GM06990 (cell line): ENCODE data around the gene CDIPT.

Source experiments
- DNase-seq: peaks from one replicate; pipeline ENCODE4 v3.0.0-alpha.2; 2011; ENCODE audit not compliant: insufficient read length; ENCODE audit errors: extremely low read depth
- H3K27me3 ChIP-seq: replicated peaks from 2 replicates; pipeline ENCODE4 v1.6.0; 2011; ENCODE audit warnings: low read length; ENCODE audit not compliant: control insufficient read depth, insufficient read depth
- H3K36me3 ChIP-seq: 2 replicates; pipeline ENCODE4 v1.5.1; 2011; ENCODE audit warnings: low read length; ENCODE audit not compliant: control insufficient read depth, insufficient read depth
- H3K4me3 ChIP-seq: replicated peaks from 2 replicates; pipeline ENCODE4 v1.5.1; 2011; ENCODE audit warnings: low read depth, mild to moderate bottlenecking, control low read depth, low read length
- TF ChIP-seq, protein P1 (sequence below): IDR thresholded peaks from 2 replicates; pipeline ENCODE4 v1.5.1; 2011; ENCODE audit warnings: low read length, control low read depth, mild to moderate bottlenecking, inconsistent platforms; ENCODE audit not compliant: insufficient read depth, poor library complexity, severe bottlenecking

CDIPT gene

DNA sequence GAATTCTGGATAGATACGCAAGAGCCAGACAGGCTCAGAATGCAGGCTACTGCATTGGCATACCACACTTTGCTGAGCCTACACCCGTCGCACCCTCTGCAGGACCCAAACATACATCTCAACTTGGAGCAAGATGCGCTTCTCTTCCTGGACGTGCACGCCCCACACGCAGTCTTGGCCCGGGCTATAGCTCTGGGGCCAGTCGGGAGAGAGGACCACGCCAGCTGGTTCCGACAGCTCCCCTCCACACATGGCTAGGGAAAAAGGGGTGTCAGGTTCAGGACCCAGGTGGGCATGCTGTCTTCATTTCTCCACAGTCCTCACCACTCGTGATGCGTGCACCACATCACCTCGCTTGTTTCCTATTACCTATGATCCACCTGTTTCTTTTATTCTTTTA, 15.1 kb upstream of the CDIPT start:
- DNase-seq, result no peak
- H3K36me3 ChIP-seq, result no peaks in the 10 kb centered on the region
- no peaks in the 10 kb centered on the region; the same call in none of the 2 replicates for H3K27me3 ChIP-seq
- no peak overlapping the region for H3K4me3 ChIP-seq
- TF ChIP-seq, protein P1, sequence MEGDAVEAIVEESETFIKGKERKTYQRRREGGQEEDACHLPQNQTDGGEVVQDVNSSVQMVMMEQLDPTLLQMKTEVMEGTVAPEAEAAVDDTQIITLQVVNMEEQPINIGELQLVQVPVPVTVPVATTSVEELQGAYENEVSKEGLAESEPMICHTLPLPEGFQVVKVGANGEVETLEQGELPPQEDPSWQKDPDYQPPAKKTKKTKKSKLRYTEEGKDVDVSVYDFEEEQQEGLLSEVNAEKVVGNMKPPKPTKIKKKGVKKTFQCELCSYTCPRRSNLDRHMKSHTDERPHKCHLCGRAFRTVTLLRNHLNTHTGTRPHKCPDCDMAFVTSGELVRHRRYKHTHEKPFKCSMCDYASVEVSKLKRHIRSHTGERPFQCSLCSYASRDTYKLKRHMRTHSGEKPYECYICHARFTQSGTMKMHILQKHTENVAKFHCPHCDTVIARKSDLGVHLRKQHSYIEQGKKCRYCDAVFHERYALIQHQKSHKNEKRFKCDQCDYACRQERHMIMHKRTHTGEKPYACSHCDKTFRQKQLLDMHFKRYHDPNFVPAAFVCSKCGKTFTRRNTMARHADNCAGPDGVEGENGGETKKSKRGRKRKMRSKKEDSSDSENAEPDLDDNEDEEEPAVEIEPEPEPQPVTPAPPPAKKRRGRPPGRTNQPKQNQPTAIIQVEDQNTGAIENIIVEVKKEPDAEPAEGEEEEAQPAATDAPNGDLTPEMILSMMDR, result no peak

DNA sequence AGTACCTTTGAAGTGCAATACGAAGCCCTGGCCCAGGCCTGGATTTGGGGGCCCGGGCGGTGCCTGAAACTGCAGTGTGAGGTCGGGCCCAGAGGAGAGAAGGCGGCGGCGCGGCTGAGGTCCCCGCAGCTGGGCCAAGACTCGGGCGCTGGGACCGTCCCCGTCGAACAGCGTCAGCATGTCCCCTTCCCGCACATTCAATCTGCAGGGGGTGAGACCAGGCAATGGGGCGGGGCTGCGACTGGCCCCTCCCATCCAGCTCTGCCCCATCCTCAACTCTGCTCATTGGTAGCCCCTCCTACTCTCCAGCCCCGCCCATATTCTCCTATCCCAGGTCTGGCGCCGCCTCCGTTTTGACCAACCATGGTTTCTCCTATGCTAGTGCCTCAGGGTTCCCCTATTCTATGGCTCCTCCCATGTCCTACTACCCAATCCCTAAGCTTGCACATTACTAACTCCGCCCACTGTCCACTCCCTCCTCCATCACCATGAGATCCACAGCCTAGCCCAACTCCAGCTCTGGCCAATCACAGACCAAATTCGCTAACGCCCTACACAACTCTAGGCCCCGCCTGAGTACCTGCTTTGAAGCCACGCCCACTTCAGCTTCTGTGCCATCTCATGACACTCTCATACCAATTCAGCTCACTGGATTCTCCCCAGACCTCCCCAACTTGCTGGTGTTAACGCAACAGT, 14.4 kb upstream of the CDIPT start:
- Histone ChIP-seq H3K27me3 (no peaks in the 10 kb centered on the region; the same call in none of the 2 replicates), H3K36me3 (no peaks in the 10 kb centered on the region), H3K4me3 (no peak overlapping the region)
- TF ChIP-seq, protein P1, result no peak
- DNase-seq, result peak; percentile 47

DNA sequence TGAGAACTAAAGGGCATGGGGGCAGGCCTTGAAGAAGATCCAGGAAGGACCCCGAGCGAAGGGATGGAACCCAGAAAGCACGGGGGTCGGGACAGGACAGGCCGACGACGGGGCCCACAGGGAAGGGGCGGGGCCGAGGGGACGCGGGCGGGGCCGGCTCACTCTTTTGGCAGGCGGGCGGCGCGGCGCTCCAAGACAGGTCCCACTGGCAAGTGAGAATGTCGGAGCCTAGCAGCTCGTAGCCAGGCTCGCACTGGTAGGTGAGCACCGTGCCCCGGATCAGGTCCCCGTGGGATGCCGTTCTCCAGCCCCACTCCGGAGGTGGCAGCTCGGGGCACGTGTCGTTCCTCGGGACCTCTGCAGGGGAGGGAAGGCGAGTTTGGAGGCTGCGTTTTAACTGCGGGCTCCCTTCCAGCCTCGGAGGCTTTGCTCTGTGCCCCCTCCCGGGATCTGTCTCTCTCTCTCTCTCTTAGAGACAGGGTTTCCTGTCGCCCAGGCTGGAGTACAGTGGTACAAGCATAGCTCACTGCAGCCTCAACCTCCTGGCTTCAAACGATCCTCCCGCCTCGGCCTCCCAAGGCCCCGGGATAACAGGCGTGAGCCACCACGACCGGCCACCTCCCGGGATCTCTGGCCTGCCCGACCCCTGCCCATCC, 13.7 kb upstream of the CDIPT start:
- Histone ChIP-seq H3K4me3 (no peak overlapping the region), H3K36me3 (no peaks in the 10 kb centered on the region), H3K27me3 (no peaks in the 10 kb centered on the region; the same call in none of the 2 replicates)
- no peak for DNase-seq
- TF ChIP-seq, protein P1, result no peak

DNA sequence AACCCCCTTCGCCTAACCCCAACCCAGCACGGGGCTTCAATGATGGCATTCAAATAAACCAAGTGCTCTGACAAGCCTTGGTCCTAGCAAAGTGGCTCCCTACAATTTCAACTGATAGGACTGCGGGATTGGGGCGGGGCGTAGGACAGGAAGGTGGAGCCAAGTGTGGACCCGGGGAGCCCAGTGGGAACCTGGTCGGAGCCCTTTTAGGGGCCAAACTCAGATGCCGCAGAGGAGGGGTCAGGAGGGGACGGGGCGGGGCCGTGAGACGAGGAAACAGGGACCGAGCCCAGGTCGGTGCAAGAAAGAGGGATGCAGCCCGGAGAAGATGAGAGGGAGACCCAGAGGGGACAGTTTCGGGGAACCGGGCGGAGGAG, 13.2 kb upstream of the CDIPT start:
- H3K36me3 ChIP-seq, result no peaks in the 10 kb centered on the region

DNA sequence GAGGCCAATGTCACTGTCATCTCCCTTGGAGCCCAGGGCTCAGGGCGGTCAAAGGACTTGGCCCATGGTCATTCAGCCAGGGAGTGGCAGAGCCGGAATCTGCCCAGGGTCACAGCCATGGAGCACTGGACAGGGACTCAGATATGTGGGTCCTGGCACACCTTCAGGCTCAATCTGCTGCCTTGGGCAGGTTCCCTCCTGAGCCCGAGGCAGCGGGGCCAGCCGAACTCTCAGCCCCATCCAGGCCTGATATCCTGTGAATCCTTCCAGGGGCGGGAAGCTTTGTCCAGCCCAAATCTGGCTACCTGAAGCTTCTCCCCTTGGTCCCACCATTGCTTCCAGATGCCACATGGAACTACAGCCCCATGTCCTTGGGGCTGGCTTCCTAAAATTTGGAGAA, 12.2 kb upstream of the CDIPT start:
- Histone ChIP-seq H3K27me3 (no peaks in the 10 kb centered on the region; the same call in none of the 2 replicates), H3K4me3 (no peak overlapping the region), H3K36me3 (no peaks in the 10 kb centered on the region)
- DNase-seq, result no peak
- TF ChIP-seq, protein P1, result no peak

More for the DNA sequence above, 13.2 kb upstream of the CDIPT start:
- Histone ChIP-seq H3K27me3 (no peaks in the 10 kb centered on the region; the same call in none of the 2 replicates), H3K4me3 (no peak overlapping the region)
- TF ChIP-seq, protein P1, result no peak
- no peak for DNase-seq
